WTC11 (cell line): ENCODE measurements around the gene RALBP1. TPM values are rescaled to one million over a fixed set of nuclear protein-coding genes. Genes with fewer than 3 reads are reported as not detected.

Experiments
- ATAC-seq: fragments of 200-7000 bp; cut with Tn5 transposase; 2 replicates; pipeline ENCODE4 v1.10.0; 2021; ENCODE audit warnings: mild to moderate bottlenecking, moderate library complexity
- CTCF ChIA-PET: fragments of 300-600 bp; sonication (Branson Sonifier 250); formaldehyde crosslinking; loops from one replicate; lab custom pipeline; 2021; ENCODE audit warnings: antibody characterized with exemption; lab: Charles Lee
- POLR2A ChIA-PET: fragments of 350-600 bp; sonication (Branson Sonifier 250); formaldehyde crosslinking; loops from one replicate; lab custom pipeline; 2021; ENCODE audit warnings: antibody characterized with exemption; lab: Charles Lee
- DNase-seq: peaks from one replicate; pipeline ENCODE4 v3.0.0; 2021; ENCODE audit warnings: low spot score
- H3K27ac Mint-ChIP-seq: 2 replicates; pipeline ENCODE4 v1.8.0; 2021; ENCODE audit warnings: mixed read lengths
- H3K27me3 Mint-ChIP-seq: 2 replicates; pipeline ENCODE4 v1.8.0; 2021; ENCODE audit warnings: low read depth, mild to moderate bottlenecking, moderate library complexity, mixed read lengths
- H3K36me3 Mint-ChIP-seq: 2 replicates; pipeline ENCODE4 v1.8.0; 2021; ENCODE audit warnings: mixed read lengths
- H3K4me1 Mint-ChIP-seq: 2 replicates; pipeline ENCODE4 v1.8.0; 2022; ENCODE audit warnings: mixed read lengths
- H3K4me3 Mint-ChIP-seq: 2 replicates; pipeline ENCODE4 v1.8.0; 2021; ENCODE audit warnings: mild to moderate bottlenecking, moderate library complexity, mixed read lengths
- H3K9me3 Mint-ChIP-seq: 2 replicates; pipeline ENCODE4 v1.8.0; 2021; ENCODE audit warnings: mixed read lengths
- AFF4 ChIP-seq: sonication (generic); formaldehyde crosslinking; IDR thresholded peaks from 2 replicates; pipeline ENCODE4 v1.8.1; 2023; ENCODE audit warnings: mild to moderate bottlenecking, missing genetic modification reagents, borderline replicate concordance
- ATF3 ChIP-seq: sonication (generic); formaldehyde crosslinking; conservative IDR thresholded peaks from 2 replicates; pipeline ENCODE4 v1.8.1; 2022; ENCODE audit warnings: mild to moderate bottlenecking, missing genetic modification reagents
- CDX4 ChIP-seq: fragments of 250-450 bp; sonication (Bioruptor Pico); IDR thresholded peaks from 2 replicates; pipeline ENCODE4 v1.9.0; 2021; ENCODE audit warnings: moderate library complexity, mild to moderate bottlenecking, inconsistent platforms, borderline replicate concordance
- CREB1 ChIP-seq: sonication (generic); formaldehyde crosslinking; IDR thresholded peaks from 2 replicates; pipeline ENCODE4 v1.8.0; 2023; ENCODE audit warnings: mild to moderate bottlenecking, missing genetic modification reagents
- CREM ChIP-seq: sonication (generic); formaldehyde crosslinking; IDR thresholded peaks from 2 replicates; pipeline ENCODE4 v1.8.1; 2022; ENCODE audit warnings: mild to moderate bottlenecking, missing genetic modification reagents, moderate library complexity
- ELF4 ChIP-seq: sonication (generic); formaldehyde crosslinking; IDR thresholded peaks from 2 replicates; pipeline ENCODE4 v1.8.1; 2022; ENCODE audit warnings: low read depth, mild to moderate bottlenecking, moderate library complexity, missing genetic modification reagents
- ERG ChIP-seq: fragments of 250-450 bp; sonication (Bioruptor Pico); IDR thresholded peaks from 2 replicates; pipeline ENCODE4 v1.8.0; 2021; ENCODE audit warnings: mild to moderate bottlenecking
- ESRRA ChIP-seq: sonication (generic); formaldehyde crosslinking; IDR thresholded peaks from 2 replicates; pipeline ENCODE4 v1.8.1; 2022; ENCODE audit warnings: mild to moderate bottlenecking, missing genetic modification reagents, borderline replicate concordance
- FOXJ3 ChIP-seq: sonication (generic); formaldehyde crosslinking; IDR thresholded peaks from 2 replicates; pipeline ENCODE4 v1.9.0; 2021; ENCODE audit warnings: missing genetic modification reagents, mild to moderate bottlenecking, borderline replicate concordance
- FOXK1 ChIP-seq: sonication (generic); formaldehyde crosslinking; IDR thresholded peaks from 2 replicates; pipeline ENCODE4 v1.8.0; 2022; ENCODE audit warnings: mild to moderate bottlenecking, moderate library complexity, missing genetic modification reagents
- FOXP1 ChIP-seq: sonication (generic); formaldehyde crosslinking; IDR thresholded peaks from 2 replicates; pipeline ENCODE4 v1.8.0; 2022; ENCODE audit warnings: missing genetic modification reagents, mild to moderate bottlenecking, moderate library complexity, borderline replicate concordance
- IRF2 ChIP-seq: sonication (generic); formaldehyde crosslinking; IDR thresholded peaks from 2 replicates; pipeline ENCODE4 v1.8.0; 2022; ENCODE audit warnings: low read depth, missing genetic modification reagents, borderline replicate concordance
- MYBL2 ChIP-seq: sonication (generic); formaldehyde crosslinking; IDR thresholded peaks from 2 replicates; pipeline ENCODE4 v1.8.1; 2023; ENCODE audit warnings: mild to moderate bottlenecking, moderate library complexity, missing genetic modification reagents
- NFATC4 ChIP-seq: fragments of 250-450 bp; sonication (Bioruptor Pico); IDR thresholded peaks from 2 replicates; pipeline ENCODE4 v1.9.0; 2021; ENCODE audit warnings: mild to moderate bottlenecking
- NFYB ChIP-seq: sonication (generic); formaldehyde crosslinking; conservative IDR thresholded peaks from 2 replicates; pipeline ENCODE4 v1.8.0; 2022; ENCODE audit warnings: low read depth, missing genetic modification reagents
- NR2C2 ChIP-seq: sonication (generic); formaldehyde crosslinking; IDR thresholded peaks from 2 replicates; pipeline ENCODE4 v1.8.0; 2022; ENCODE audit warnings: mild to moderate bottlenecking, missing genetic modification reagents
- OVOL2 ChIP-seq: fragments of 250-450 bp; sonication (Bioruptor Pico); IDR thresholded peaks from 2 replicates; pipeline ENCODE4 v1.9.0; 2021; ENCODE audit warnings: mild to moderate bottlenecking, borderline replicate concordance
- RELA ChIP-seq: sonication (generic); formaldehyde crosslinking; IDR thresholded peaks from 2 replicates; pipeline ENCODE4 v1.8.1; 2022; ENCODE audit warnings: missing genetic modification reagents, mild to moderate bottlenecking, borderline replicate concordance
- SP1 ChIP-seq: sonication (generic); formaldehyde crosslinking; conservative IDR thresholded peaks from 2 replicates; pipeline ENCODE4 v1.8.1; 2022; ENCODE audit warnings: missing genetic modification reagents
- TEAD4 ChIP-seq: sonication (generic); formaldehyde crosslinking; IDR thresholded peaks from 2 replicates; pipeline ENCODE4 v1.8.0; 2022; ENCODE audit warnings: mild to moderate bottlenecking, missing genetic modification reagents
- TP53 ChIP-seq: sonication (generic); formaldehyde crosslinking; IDR thresholded peaks from 2 replicates; pipeline ENCODE4 v1.8.1; 2023; ENCODE audit warnings: mild to moderate bottlenecking, missing genetic modification reagents
- ZBTB21 ChIP-seq: sonication (generic); formaldehyde crosslinking; IDR thresholded peaks from 2 replicates; pipeline ENCODE4 v1.8.1; 2023; ENCODE audit warnings: mild to moderate bottlenecking, missing genetic modification reagents, borderline replicate concordance
- ZNF219 ChIP-seq: sonication (generic); formaldehyde crosslinking; IDR thresholded peaks from 2 replicates; pipeline ENCODE4 v1.8.0; 2023; ENCODE audit warnings: missing genetic modification reagents, mild to moderate bottlenecking, borderline replicate concordance
- ZNF232 ChIP-seq: sonication (generic); formaldehyde crosslinking; IDR thresholded peaks from 2 replicates; pipeline ENCODE4 v1.8.0; 2022; ENCODE audit warnings: mild to moderate bottlenecking, missing genetic modification reagents
- ZNF263 ChIP-seq: sonication (generic); formaldehyde crosslinking; IDR thresholded peaks from 2 replicates; pipeline ENCODE4 v1.8.1; 2022; ENCODE audit warnings: low read depth, mild to moderate bottlenecking, moderate library complexity, missing genetic modification reagents
- total RNA-seq: library from RNA; stranded (reverse); gene quantifications from 3 replicates; pipeline ENCODE4 v1.2.3, GENCODE V29; 2021
- TF ChIP-seq, protein P1 (sequence below): fragments of 250-450 bp; sonication (Bioruptor Pico); IDR thresholded peaks from 2 replicates; pipeline ENCODE4 v1.9.0; 2021; ENCODE audit warnings: mild to moderate bottlenecking, borderline replicate concordance

Gene RALBP1
- total RNA-seq, 1 experiment from 2014 or later: 69.3 TPM

GRCh38 chr18:9531791-9532410 lies 56.6 kb downstream of the RALBP1 start:
- POLR2A ChIA-PET: no interaction called here
- Mint-ChIP-seq H3K36me3 (peaks cover 68% of the 10 kb centered on the region), H3K27me3 (no peaks in the 10 kb centered on the region), H3K9me3 (peaks cover 20% of the 10 kb centered on the region), H3K27ac (no peak overlapping the region), H3K4me3 (no peak overlapping the region), H3K4me1 (no peaks in the 10 kb centered on the region)
- TF ChIP-seq MYBL2 (no peak), FOXJ3 (no peak), CREB1 (CRISPR knock-in tag) (no peak), CDX4 (no peak), IRF2 (CRISPR knock-in tag) (no peak), ELF4 (CRISPR knock-in tag) (no peak), ERG (CRISPR knock-in tag) (no peak), SP1 (CRISPR knock-in tag) (no peak), NFATC4 (CRISPR knock-in tag) (no peak), TEAD4 (CRISPR knock-in tag) (no peak), RELA (CRISPR knock-in tag) (no peak), OVOL2 (no peak), NR2C2 (no peak), ESRRA (CRISPR knock-in tag) (no peak), ZNF232 (CRISPR knock-in tag) (no peak), ZNF219 (CRISPR knock-in tag) (no peak)
- TF ChIP-seq, protein P1, sequence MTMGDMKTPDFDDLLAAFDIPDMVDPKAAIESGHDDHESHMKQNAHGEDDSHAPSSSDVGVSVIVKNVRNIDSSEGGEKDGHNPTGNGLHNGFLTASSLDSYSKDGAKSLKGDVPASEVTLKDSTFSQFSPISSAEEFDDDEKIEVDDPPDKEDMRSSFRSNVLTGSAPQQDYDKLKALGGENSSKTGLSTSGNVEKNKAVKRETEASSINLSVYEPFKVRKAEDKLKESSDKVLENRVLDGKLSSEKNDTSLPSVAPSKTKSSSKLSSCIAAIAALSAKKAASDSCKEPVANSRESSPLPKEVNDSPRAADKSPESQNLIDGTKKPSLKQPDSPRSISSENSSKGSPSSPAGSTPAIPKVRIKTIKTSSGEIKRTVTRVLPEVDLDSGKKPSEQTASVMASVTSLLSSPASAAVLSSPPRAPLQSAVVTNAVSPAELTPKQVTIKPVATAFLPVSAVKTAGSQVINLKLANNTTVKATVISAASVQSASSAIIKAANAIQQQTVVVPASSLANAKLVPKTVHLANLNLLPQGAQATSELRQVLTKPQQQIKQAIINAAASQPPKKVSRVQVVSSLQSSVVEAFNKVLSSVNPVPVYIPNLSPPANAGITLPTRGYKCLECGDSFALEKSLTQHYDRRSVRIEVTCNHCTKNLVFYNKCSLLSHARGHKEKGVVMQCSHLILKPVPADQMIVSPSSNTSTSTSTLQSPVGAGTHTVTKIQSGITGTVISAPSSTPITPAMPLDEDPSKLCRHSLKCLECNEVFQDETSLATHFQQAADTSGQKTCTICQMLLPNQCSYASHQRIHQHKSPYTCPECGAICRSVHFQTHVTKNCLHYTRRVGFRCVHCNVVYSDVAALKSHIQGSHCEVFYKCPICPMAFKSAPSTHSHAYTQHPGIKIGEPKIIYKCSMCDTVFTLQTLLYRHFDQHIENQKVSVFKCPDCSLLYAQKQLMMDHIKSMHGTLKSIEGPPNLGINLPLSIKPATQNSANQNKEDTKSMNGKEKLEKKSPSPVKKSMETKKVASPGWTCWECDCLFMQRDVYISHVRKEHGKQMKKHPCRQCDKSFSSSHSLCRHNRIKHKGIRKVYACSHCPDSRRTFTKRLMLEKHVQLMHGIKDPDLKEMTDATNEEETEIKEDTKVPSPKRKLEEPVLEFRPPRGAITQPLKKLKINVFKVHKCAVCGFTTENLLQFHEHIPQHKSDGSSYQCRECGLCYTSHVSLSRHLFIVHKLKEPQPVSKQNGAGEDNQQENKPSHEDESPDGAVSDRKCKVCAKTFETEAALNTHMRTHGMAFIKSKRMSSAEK (CRISPR knock-in tag): no peak
- CTCF ChIA-PET: no interaction called here
- ATAC-seq (no peak), DNase-seq (no peak)

- Mint-ChIP-seq H3K36me3 (peaks cover 48% of the 10 kb centered on the region), H3K27ac (no peak overlapping the region), H3K4me1 (peaks cover under 1% of the 10 kb centered on the region; the same call in 1 of the 2 replicates), H3K4me3 (no peak overlapping the region), H3K27me3 (no peaks in the 10 kb centered on the region), H3K9me3 (no peaks in the 10 kb centered on the region)
- CTCF ChIA-PET: no interaction called here
- ATAC-seq (no peak), DNase-seq (no peak)
- POLR2A ChIA-PET: no interaction called here
- TF ChIP-seq ZNF263 (CRISPR knock-in tag): no peak
- no peak for TF ChIP-seq TP53 (CRISPR knock-in tag)
- TF ChIP-seq FOXK1: no peak
- no peak for TF ChIP-seq NFATC4 (CRISPR knock-in tag)
- TF ChIP-seq OVOL2: no peak
- no peak for TF ChIP-seq AFF4 (CRISPR knock-in tag)
- no peak for TF ChIP-seq CREM (CRISPR knock-in tag)
- no peak for TF ChIP-seq CDX4
- TF ChIP-seq FOXP1 (CRISPR knock-in tag): no peak
- no peak for TF ChIP-seq ATF3
- TF ChIP-seq NFYB (CRISPR knock-in tag): no peak
- no peak for TF ChIP-seq MYBL2
- TF ChIP-seq ZBTB21 (CRISPR knock-in tag): no peak
These were observed 59.5 kb downstream of the RALBP1 start for GRCh38 chr18:9534844-9535243.
